ENCODE results near the gene PRKRIP1.
"Not testable (repeated sequence)": the region's sequence is repeated elsewhere in the genome, so short reads cannot be mapped to it uniquely, and the experiment has no call there.

Gene PRKRIP1

DNA sequence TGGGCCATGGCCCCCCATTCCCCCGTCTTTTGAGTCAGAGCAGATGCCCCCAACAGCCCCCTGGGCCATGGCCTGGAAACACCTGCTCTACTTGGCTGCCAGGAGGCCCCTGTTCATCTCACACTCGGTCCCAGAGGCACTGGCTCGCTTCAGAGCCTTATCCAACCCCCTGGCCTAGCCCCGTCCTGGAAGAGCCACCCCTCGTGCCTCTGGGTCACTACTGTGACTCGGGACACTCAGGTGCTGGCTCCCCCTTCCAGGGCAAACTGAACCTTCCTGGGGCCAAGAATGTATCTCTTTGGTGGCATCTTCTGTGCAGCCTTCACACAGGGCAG, 75.6 kb downstream of the PRKRIP1 start:
- Histone ChIP-seq H3K4me3 (ENCODE audit: low read length) (no peak overlapping the region), H3F3A (ENCODE audit: control insufficient read depth, insufficient read depth) (no peaks in the 10 kb centered on the region), H3K27me3 (ENCODE audit: control insufficient read depth, low read length) (no peaks in the 10 kb centered on the region), H3K79me2 (ENCODE audit: control insufficient read depth, low read length) (0 out of 2 replicates have a peak, but pooled peaks cover 5% of the 10 kb centered on the region), H4K20me1 (ENCODE audit: control insufficient read depth, insufficient read depth, low read depth, low read length) (peaks cover 2% of the 10 kb centered on the region; the same call in 1 of the 2 replicates), H3K9me3 (ENCODE audit: control insufficient read depth, insufficient read depth, low read length) (no peaks in the 10 kb centered on the region), H3K4me2 (ENCODE audit: low read length) (no peak overlapping the region), H3K36me3 (ENCODE audit: control insufficient read depth, low read length) (peaks cover 66% of the 10 kb centered on the region), H3K4me1 (ENCODE audit: control insufficient read depth, low read length) (peaks cover 3% of the 10 kb centered on the region), H3K27ac (ENCODE audit: low read depth, low read length) (no peak overlapping the region), H3K9me2 (replicated peaks; ENCODE audit: control insufficient read depth, low read length) (no peaks in the 10 kb centered on the region)
- TF ChIP-seq, protein P1, sequence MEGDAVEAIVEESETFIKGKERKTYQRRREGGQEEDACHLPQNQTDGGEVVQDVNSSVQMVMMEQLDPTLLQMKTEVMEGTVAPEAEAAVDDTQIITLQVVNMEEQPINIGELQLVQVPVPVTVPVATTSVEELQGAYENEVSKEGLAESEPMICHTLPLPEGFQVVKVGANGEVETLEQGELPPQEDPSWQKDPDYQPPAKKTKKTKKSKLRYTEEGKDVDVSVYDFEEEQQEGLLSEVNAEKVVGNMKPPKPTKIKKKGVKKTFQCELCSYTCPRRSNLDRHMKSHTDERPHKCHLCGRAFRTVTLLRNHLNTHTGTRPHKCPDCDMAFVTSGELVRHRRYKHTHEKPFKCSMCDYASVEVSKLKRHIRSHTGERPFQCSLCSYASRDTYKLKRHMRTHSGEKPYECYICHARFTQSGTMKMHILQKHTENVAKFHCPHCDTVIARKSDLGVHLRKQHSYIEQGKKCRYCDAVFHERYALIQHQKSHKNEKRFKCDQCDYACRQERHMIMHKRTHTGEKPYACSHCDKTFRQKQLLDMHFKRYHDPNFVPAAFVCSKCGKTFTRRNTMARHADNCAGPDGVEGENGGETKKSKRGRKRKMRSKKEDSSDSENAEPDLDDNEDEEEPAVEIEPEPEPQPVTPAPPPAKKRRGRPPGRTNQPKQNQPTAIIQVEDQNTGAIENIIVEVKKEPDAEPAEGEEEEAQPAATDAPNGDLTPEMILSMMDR (IDR thresholded peaks at IDR 0.05; ENCODE audit: low read depth, low read length, poor library complexity, severe bottlenecking) = no peak
- TF ChIP-seq EZH2phosphoT487 (IDR thresholded peaks at IDR 0.05; ENCODE audit: borderline replicate concordance, low read length) = no peak

DNA sequence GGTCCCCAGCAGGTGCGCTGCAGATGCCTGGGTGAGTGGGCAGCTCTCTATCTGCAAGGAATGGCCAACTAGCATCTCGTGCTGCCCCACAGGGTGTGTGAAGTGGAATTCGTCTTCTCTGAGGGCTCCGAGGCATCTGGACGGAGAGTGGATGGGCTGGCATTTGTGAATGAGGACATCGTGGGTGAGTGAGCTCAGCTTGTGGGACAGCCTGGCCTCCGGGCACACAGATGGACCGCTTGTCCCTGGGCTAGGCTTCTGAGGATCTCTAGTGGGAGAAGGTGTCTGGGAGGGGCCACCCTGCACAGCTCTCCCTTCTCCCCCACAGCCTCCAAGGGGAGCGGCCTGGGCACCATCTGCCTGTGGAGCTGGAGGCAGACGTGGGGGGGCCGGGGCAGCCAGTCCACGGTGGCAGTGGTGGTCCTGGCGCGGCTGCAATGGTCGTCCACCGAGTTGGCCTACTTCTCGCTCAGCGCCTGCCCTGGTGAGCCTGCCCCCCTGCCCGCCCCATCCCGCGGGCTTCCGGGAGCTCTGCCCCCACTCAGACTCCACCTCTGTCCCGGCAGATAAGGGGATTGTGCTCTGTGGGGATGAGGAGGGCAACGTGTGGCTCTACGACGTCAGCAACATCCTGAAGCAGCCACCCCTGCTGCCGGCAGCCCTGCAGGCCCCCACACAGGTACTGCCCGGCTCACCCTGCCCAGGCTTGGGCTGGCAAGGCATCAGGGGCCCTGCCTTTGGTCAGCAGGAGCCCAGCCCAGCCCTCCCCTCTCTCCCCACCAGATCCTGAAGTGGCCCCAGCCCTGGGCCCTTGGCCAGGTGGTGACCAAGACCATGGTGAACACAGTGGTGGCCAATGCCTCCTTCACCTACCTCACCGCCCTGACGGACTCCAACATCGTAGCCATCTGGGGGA, 76.2 kb downstream of the PRKRIP1 start:
- Histone ChIP-seq H3K9me2 (replicated peaks; ENCODE audit: control insufficient read depth, low read length) (no peaks in the 10 kb centered on the region), H3F3A (ENCODE audit: control insufficient read depth, insufficient read depth) (no peaks in the 10 kb centered on the region), H3K27me3 (ENCODE audit: control insufficient read depth, low read length) (no peaks in the 10 kb centered on the region), H4K20me1 (ENCODE audit: control insufficient read depth, insufficient read depth, low read depth, low read length) (peaks cover 2% of the 10 kb centered on the region; the same call in 1 of the 2 replicates), H3K27ac (ENCODE audit: low read depth, low read length) (no peak overlapping the region), H3K4me1 (ENCODE audit: control insufficient read depth, low read length) (no peaks in the 10 kb centered on the region), H3K9me3 (ENCODE audit: control insufficient read depth, insufficient read depth, low read length) (no peaks in the 10 kb centered on the region), H3K36me3 (ENCODE audit: control insufficient read depth, low read length) (peaks cover 64% of the 10 kb centered on the region), H3K4me2 (ENCODE audit: low read length) (no peak overlapping the region), H3K4me3 (ENCODE audit: low read length) (no peak overlapping the region), H3K79me2 (ENCODE audit: control insufficient read depth, low read length) (0 out of 2 replicates have a peak, but pooled peaks cover 5% of the 10 kb centered on the region)
- TF ChIP-seq, protein P1 (IDR thresholded peaks at IDR 0.05; ENCODE audit: low read depth, low read length, poor library complexity, severe bottlenecking) = no peak
- TF ChIP-seq EZH2phosphoT487 (IDR thresholded peaks at IDR 0.05; ENCODE audit: borderline replicate concordance, low read length) = no peak

DNA sequence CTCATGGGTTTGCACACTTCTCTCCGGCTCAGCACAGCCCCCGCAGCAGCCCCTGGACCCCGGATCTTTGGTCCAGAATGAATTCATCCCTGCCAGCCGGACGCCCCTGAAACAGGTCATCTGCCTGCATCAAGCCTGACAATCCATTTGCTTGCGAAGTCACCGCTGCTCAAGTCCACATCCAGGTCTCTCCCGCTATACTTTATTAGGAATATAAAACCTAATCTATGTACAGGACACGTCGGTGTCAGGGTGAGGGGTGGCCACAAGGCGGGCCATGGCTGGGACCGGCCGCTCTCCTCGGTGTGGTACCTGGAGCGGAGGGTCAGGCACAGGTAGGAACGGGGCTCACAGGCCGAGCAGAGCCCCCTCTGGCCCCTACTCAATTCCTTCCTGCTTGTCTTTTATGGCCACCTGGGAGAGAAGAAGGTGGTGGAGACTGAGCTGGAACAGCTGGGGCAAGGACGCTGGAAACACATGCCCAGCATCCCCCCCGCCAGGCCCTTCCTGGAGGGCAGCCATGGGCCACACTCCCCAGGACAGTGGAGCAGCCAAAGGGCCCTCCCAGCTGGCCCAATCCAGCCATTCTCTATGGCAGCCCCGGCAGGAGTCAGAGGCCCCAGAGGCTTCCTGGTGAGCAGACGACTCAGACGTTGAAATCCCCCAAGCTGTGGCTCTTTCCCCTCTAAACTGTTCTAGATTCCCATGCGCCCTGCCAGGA, 77.3 kb downstream of the PRKRIP1 start:
- H3K9me3 ChIP-seq (ENCODE audit: control insufficient read depth, insufficient read depth, low read length) = no peaks in the 10 kb centered on the region
- peaks cover 53% of the 10 kb centered on the region for H3K36me3 ChIP-seq (ENCODE audit: control insufficient read depth, low read length)
- H3K9me2 ChIP-seq (replicated peaks; ENCODE audit: control insufficient read depth, low read length) = no peaks in the 10 kb centered on the region
- no peaks in the 10 kb centered on the region for H3K4me1 ChIP-seq (ENCODE audit: control insufficient read depth, low read length)
- no peak overlapping the region for H3K4me3 ChIP-seq (ENCODE audit: low read length)
- TF ChIP-seq, protein P1 (IDR thresholded peaks at IDR 0.05; ENCODE audit: low read depth, low read length, poor library complexity, severe bottlenecking) = no peak
- TF ChIP-seq EZH2phosphoT487 (IDR thresholded peaks at IDR 0.05; ENCODE audit: borderline replicate concordance, low read length) = no peak
- H4K20me1 ChIP-seq (ENCODE audit: control insufficient read depth, insufficient read depth, low read depth, low read length) = peaks cover 2% of the 10 kb centered on the region; the same call in 1 of the 2 replicates
- no peaks in the 10 kb centered on the region for H3K27me3 ChIP-seq (ENCODE audit: control insufficient read depth, low read length)
- H3K4me2 ChIP-seq (ENCODE audit: low read length) = no peak overlapping the region
- no peak overlapping the region for H3K27ac ChIP-seq (ENCODE audit: low read depth, low read length)
- H3F3A ChIP-seq (ENCODE audit: control insufficient read depth, insufficient read depth) = no peaks in the 10 kb centered on the region
- H3K79me2 ChIP-seq (ENCODE audit: control insufficient read depth, low read length) = peaks cover 8% of the 10 kb centered on the region

DNA sequence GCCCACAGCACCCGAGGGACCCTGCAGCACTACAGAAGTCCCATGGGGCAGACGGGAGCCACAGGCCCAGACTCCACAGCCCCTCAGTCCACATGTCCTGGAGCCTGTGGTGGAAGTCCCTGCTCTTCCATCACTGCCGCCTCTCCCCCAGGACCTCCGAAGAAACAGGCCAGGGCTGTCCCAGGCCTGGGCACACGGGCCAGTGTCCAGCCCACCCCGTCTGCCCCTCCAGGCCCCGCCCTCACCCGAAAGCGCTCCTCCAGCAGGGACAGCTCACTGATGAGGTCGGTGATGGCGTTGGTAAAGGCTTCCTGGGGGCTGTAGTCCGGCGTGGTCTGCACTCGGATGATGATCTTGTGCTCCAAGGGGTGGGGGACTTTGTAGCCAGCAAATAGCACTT, 78.0 kb downstream of the PRKRIP1 start:
- not testable (repeated sequence) for H3K9me3 ChIP-seq (ENCODE audit: control insufficient read depth, insufficient read depth, low read length); H3K4me1 ChIP-seq (ENCODE audit: control insufficient read depth, low read length); H3K4me2 ChIP-seq (ENCODE audit: low read length); H3K27me3 ChIP-seq (ENCODE audit: control insufficient read depth, low read length); H3K9me2 ChIP-seq (replicated peaks; ENCODE audit: control insufficient read depth, low read length); H3F3A ChIP-seq (ENCODE audit: control insufficient read depth, insufficient read depth); H3K4me3 ChIP-seq (ENCODE audit: low read length); H3K27ac ChIP-seq (ENCODE audit: low read depth, low read length); H4K20me1 ChIP-seq (ENCODE audit: control insufficient read depth, insufficient read depth, low read depth, low read length); H3K79me2 ChIP-seq (ENCODE audit: control insufficient read depth, low read length)
- H3K36me3 ChIP-seq (ENCODE audit: control insufficient read depth, low read length) = peaks cover 46% of the 10 kb centered on the region

DNA sequence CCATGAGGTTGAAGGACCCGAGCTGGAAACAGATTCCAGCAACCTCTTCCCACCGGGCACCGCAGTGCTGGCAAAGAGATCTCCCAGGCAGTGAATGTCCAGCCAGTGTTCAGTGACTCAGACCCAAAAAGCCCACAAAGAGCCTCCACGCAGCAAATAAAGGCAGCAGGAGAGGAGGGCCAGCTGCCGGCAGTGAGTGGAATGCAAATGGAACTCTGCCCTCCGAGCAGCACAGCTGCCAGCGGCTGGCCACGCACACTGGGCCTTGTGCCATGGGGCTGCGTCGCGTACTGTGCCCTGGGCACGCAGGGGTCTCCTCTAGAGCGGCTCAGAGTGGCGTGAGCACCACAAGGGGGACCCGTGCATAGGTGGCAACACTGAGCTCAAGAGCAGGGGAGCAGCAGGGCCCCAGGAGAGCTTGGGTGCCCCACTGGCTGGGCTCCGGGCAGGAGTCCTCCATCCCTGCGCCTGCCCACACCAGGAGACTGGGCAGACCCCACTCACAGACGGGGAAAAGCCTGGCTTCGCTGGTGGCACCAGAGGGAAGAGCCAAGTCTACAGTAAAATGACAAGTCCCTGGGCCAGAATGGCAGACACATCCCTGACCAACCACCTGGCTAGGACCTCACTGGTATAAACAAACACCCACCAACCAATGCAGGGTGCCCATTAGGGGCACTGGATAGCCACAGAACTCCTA, 78.7 kb downstream of the PRKRIP1 start:
- H3K4me1 ChIP-seq (ENCODE audit: control insufficient read depth, low read length); H3K4me2 ChIP-seq (ENCODE audit: low read length); H3K27me3 ChIP-seq (ENCODE audit: control insufficient read depth, low read length); H3K9me3 ChIP-seq (ENCODE audit: control insufficient read depth, insufficient read depth, low read length); H3F3A ChIP-seq (ENCODE audit: control insufficient read depth, insufficient read depth); H3K9me2 ChIP-seq (replicated peaks; ENCODE audit: control insufficient read depth, low read length); H3K79me2 ChIP-seq (ENCODE audit: control insufficient read depth, low read length); H4K20me1 ChIP-seq (ENCODE audit: control insufficient read depth, insufficient read depth, low read depth, low read length); H3K4me3 ChIP-seq (ENCODE audit: low read length); H3K27ac ChIP-seq (ENCODE audit: low read depth, low read length): not testable (repeated sequence)
- peaks cover 39% of the 10 kb centered on the region for H3K36me3 ChIP-seq (ENCODE audit: control insufficient read depth, low read length)
